ENCODE results near the gene SFRP5. TPM values are rescaled to one million over a fixed set of nuclear protein-coding genes. Genes with fewer than 3 reads are reported as not detected.

SFRP5 gene
- total and polyA plus RNA-seq, 2 of the 13 experiments (the other 11 are each of a cell fraction or from before 2014, with no cell fraction given): 0.32 to 1.7 TPM

- peak; percentile 35; the same call in 1 of the 2 replicates for TF ChIP-seq ARID4A (CRISPR knock-in tag; IDR thresholded peaks at IDR 0.05; ENCODE audit: borderline replicate concordance)
- no peak for TF ChIP-seq SMAD1 (CRISPR knock-in tag; IDR thresholded peaks at IDR 0.05; ENCODE audit: borderline replicate concordance, low read depth)
- TF ChIP-seq YEATS4 (CRISPR knock-in tag; IDR thresholded peaks at IDR 0.05; ENCODE audit: borderline replicate concordance): no peak
- TF ChIP-seq NR2F1 (CRISPR knock-in tag; IDR thresholded peaks at IDR 0.05): peak in 1 of 2 experiments; percentile 40; a peak in 1 of 4 replicates
- TF ChIP-seq NPAS2 (CRISPR knock-in tag; IDR thresholded peaks at IDR 0.05; ENCODE audit: borderline replicate concordance): no peak
- TF ChIP-seq ZNF562 (CRISPR knock-in tag; IDR thresholded peaks at IDR 0.05; ENCODE audit: borderline replicate concordance): no peak
- 0 out of 2 replicates have a peak, but pooled peaks have one; percentile 39 for TF ChIP-seq HOMEZ (CRISPR knock-in tag; IDR thresholded peaks at IDR 0.05; ENCODE audit: low read depth)
- 0 out of 2 replicates have a peak, but pooled peaks have one; percentile 38 for TF ChIP-seq ZNF784 (CRISPR knock-in tag; IDR thresholded peaks at IDR 0.05; ENCODE audit: borderline replicate concordance)
- TF ChIP-seq HNF4G (IDR thresholded peaks at IDR 0.05; ENCODE audit: borderline replicate concordance, low read depth, low read length): peak; percentile 61; the same call in 1 of the 2 replicates
- 0 out of 2 replicates have a peak, but pooled peaks have one; percentile 42 for TF ChIP-seq HNF4G (CRISPR knock-in tag; IDR thresholded peaks at IDR 0.05; ENCODE audit: borderline replicate concordance, low read depth)
- TF ChIP-seq YY1 (IDR thresholded peaks at IDR 0.05; ENCODE audit: insufficient read depth, insufficient replicate concordance, low read depth, low read length): peak; percentile 50
- TF ChIP-seq REXO4 (CRISPR knock-in tag; IDR thresholded peaks at IDR 0.05; ENCODE audit: borderline replicate concordance): no peak
- TF ChIP-seq ZBTB33 (CRISPR knock-in tag; IDR thresholded peaks at IDR 0.05): 0 out of 2 replicates have a peak, but pooled peaks have one; percentile 28
- 0 out of 2 replicates have a peak, but pooled peaks have one; percentile 36 for TF ChIP-seq KDM4B (CRISPR knock-in tag; IDR thresholded peaks at IDR 0.05)
These were observed 12.5 kb downstream of the SFRP5 start (continued) for GRCh38 chr10:97759158-97759887.
